Measurements from ENCODE around the gene OR4S2.

GRCh38 chr11:55607545-55607944 is 40.6 kb upstream of the OR4S2 start, which contains the start of gene OR4C11:
- TF ChIP-seq, protein P1, sequence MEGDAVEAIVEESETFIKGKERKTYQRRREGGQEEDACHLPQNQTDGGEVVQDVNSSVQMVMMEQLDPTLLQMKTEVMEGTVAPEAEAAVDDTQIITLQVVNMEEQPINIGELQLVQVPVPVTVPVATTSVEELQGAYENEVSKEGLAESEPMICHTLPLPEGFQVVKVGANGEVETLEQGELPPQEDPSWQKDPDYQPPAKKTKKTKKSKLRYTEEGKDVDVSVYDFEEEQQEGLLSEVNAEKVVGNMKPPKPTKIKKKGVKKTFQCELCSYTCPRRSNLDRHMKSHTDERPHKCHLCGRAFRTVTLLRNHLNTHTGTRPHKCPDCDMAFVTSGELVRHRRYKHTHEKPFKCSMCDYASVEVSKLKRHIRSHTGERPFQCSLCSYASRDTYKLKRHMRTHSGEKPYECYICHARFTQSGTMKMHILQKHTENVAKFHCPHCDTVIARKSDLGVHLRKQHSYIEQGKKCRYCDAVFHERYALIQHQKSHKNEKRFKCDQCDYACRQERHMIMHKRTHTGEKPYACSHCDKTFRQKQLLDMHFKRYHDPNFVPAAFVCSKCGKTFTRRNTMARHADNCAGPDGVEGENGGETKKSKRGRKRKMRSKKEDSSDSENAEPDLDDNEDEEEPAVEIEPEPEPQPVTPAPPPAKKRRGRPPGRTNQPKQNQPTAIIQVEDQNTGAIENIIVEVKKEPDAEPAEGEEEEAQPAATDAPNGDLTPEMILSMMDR (IDR thresholded peaks at IDR 0.05), result no peak
- TF ChIP-seq AFF4 (CRISPR knock-in tag; IDR thresholded peaks at IDR 0.05; ENCODE audit: borderline replicate concordance) (no peak), NFE2L1 (CRISPR knock-in tag; IDR thresholded peaks at IDR 0.05) (no peak), PREB (CRISPR knock-in tag; IDR thresholded peaks at IDR 0.05; ENCODE audit: borderline replicate concordance) (no peak), ZNF121 (CRISPR knock-in tag; IDR thresholded peaks at IDR 0.05) (no peak), GABPB1 (CRISPR knock-in tag; IDR thresholded peaks at IDR 0.05) (no peak), CREM (CRISPR knock-in tag; IDR thresholded peaks at IDR 0.05) (no peak), EMX1 (CRISPR knock-in tag; IDR thresholded peaks at IDR 0.05) (no peak)
- TF ChIP-seq, protein P2, sequence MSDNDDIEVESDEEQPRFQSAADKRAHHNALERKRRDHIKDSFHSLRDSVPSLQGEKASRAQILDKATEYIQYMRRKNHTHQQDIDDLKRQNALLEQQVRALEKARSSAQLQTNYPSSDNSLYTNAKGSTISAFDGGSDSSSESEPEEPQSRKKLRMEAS (CRISPR knock-in tag; IDR thresholded peaks at IDR 0.05), result no peak

Measured in WTC11 (cell line).